ENCODE measurements around the gene VSTM1.
A peak's percentile ranks its signal among the peaks of the same experiment; 100 is the strongest.
"Not testable (repeated sequence)": the region's sequence is repeated elsewhere in the genome, so short reads cannot be mapped to it uniquely, and the experiment has no call there.

The VSTM1 gene

DNA sequence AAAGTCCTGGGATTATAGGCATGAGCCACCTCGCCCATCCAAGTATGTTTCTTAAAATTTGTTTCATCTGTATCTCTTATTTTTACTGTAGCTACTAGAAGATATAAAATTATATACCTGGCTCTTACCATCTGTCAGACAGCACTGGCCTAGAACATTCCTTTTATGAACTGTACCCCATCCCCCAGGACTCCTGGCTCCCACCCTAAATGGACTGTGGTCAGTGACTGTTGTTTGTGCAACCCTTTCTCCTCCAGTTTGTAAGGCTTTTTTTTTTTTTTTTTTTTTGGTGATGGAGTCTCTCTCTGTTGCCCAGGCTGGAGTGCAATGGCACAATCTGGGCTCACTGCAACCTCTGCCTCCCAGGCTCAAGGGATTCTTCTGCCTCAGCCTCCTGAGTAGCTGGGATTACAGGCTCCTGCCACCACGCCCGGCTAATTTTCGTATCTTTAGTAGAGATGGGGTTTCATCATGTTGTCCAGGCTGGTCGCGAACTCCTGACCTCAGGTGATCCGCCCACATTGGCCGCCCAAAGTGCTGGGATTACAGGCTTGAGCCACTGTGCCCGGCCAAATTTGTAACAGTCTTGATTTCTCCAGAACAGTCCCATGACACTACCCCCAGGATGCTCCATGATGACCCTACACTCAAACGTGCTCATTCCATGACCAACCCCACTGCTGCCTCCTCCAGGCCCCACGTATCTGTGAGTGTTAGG is 41.5 kb upstream of the VSTM1 start:
- Histone ChIP-seq H3K4me2 (ENCODE audit: low read depth, low read length) (no peak overlapping the region), H3K79me2 (ENCODE audit: low read length) (peaks cover 31% of the 10 kb centered on the region), H3F3A (ENCODE audit: insufficient read depth, low read length) (no peaks in the 10 kb centered on the region), H4K20me1 (ENCODE audit: insufficient read depth, low read length) (no peaks in the 10 kb centered on the region), H3K4me3 (ENCODE audit: low read length) (no peak overlapping the region), H3K9me3 (replicated peaks; ENCODE audit: insufficient read depth, low read length) (no peaks in the 10 kb centered on the region), H3K9me2 (replicated peaks; ENCODE audit: insufficient read depth, low read length) (no peaks in the 10 kb centered on the region), H3K4me1 (ENCODE audit: low read length) (no peaks in the 10 kb centered on the region), H3K9ac (ENCODE audit: low read length) (no peak overlapping the region), H3K27me3 (replicated peaks; ENCODE audit: insufficient read depth, low read length) (peaks cover 7% of the 10 kb centered on the region; the same call in 1 of the 2 replicates), H2AFZ (ENCODE audit: low read length) (no peak overlapping the region), H3K36me3 (replicated peaks; ENCODE audit: insufficient read depth, low read length) (no peaks in the 10 kb centered on the region), H3K27ac (ENCODE audit: low read length) (no peak overlapping the region)
- DNase-seq: no peak
- TF ChIP-seq EZH2phosphoT487 (IDR thresholded peaks at IDR 0.05; ENCODE audit: low read length) (no peak), EZH2 (optimal IDR thresholded peaks at IDR 0.05; ENCODE audit: low read depth, low read length) (no peak)

DNA sequence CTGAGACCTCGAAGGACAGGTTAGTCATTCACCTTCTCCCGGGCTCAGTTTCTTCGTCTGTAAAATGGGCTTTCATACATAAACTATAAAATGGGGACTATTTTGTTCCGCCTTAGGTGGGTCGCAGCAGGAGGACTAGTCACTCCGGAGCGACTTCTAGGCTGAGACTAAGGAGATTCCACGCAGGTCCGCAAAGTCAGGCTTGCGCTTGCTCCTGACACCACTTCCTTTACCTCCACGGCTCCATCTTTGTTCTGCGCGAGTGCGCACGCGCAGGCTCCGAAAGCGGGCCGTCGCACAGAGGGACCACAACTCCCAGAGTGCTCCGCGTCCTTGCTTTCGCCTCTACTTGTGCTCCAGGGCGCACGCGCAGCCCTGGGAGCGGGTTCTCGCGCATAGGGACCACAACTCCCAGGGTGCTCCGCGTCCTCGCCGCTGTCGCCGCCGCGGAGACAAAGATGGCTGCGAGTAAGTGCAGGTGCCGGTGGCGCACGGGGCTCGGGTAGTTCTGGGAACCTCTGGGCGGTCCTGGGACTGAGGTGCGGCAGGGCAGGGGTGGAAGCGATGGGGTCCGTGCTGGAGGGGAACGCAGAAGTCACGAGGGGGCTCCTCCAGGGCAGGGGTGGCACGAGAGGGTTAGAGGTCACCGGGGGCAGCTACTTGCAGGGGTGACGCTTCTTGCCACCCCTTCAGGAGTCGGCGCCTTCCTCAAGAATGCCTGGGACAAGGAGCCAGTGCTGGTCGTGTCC is 38.9 kb upstream of the VSTM1 start, which contains the start of gene NDUFA3:
TSS of gene NDUFA3 (plus strand) at position 435 of the 749 bp plus-strand sequence. CDS start at position 459, 24 bp downstream.
- Histone ChIP-seq H3K79me2 (ENCODE audit: low read length) (peaks cover 31% of the 10 kb centered on the region), H3K27me3 (replicated peaks; ENCODE audit: insufficient read depth, low read length) (peaks cover 13% of the 10 kb centered on the region), H2AFZ (ENCODE audit: low read length) (peak within 1 kb of the TSS; percentile 82), H3K4me2 (ENCODE audit: low read depth, low read length) (peak within 1 kb of the TSS; percentile 97), H3K36me3 (replicated peaks; ENCODE audit: insufficient read depth, low read length) (no peaks in the 10 kb centered on the region), H3K9me3 (replicated peaks; ENCODE audit: insufficient read depth, low read length) (no peaks in the 10 kb centered on the region), H3K9ac (ENCODE audit: low read length) (peak within 1 kb of the TSS; percentile 77), H3F3A (ENCODE audit: insufficient read depth, low read length) (no peaks in the 10 kb centered on the region), H4K20me1 (ENCODE audit: insufficient read depth, low read length) (no peaks in the 10 kb centered on the region), H3K27ac (ENCODE audit: low read length) (no peak within 1 kb of the TSS), H3K4me1 (ENCODE audit: low read length) (no peaks in the 10 kb centered on the region), H3K4me3 (ENCODE audit: low read length) (peak within 1 kb of the TSS; percentile 92), H3K9me2 (replicated peaks; ENCODE audit: insufficient read depth, low read length) (no peaks in the 10 kb centered on the region)
- DNase-seq: peak; percentile 99
- no peak for TF ChIP-seq EZH2 (optimal IDR thresholded peaks at IDR 0.05; ENCODE audit: low read depth, low read length)
- TF ChIP-seq EZH2phosphoT487 (IDR thresholded peaks at IDR 0.05; ENCODE audit: low read length): no peak
- TF ChIP-seq, protein P1, sequence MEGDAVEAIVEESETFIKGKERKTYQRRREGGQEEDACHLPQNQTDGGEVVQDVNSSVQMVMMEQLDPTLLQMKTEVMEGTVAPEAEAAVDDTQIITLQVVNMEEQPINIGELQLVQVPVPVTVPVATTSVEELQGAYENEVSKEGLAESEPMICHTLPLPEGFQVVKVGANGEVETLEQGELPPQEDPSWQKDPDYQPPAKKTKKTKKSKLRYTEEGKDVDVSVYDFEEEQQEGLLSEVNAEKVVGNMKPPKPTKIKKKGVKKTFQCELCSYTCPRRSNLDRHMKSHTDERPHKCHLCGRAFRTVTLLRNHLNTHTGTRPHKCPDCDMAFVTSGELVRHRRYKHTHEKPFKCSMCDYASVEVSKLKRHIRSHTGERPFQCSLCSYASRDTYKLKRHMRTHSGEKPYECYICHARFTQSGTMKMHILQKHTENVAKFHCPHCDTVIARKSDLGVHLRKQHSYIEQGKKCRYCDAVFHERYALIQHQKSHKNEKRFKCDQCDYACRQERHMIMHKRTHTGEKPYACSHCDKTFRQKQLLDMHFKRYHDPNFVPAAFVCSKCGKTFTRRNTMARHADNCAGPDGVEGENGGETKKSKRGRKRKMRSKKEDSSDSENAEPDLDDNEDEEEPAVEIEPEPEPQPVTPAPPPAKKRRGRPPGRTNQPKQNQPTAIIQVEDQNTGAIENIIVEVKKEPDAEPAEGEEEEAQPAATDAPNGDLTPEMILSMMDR (IDR thresholded peaks at IDR 0.05; ENCODE audit: low read length): no peak

DNA sequence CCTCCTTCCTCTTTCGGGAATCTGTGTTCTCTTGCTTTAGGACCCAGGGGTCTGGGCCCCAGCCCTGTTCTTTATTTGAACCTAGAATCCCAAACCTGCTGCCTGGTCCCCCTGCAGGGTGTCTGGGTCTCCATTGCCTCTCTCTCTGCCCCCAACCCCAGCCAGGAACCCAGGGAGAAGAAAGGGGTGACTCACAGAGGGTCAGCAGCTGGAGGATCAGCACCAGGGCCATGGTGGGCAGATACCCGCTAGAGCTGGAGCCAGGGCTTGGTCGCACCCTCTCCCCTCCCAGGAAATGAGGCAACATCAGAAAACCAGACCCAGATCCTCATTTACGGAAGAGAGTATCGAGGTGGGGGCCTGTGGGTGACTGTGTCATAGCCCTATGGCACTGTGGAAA is 36.9 kb upstream of the VSTM1 start, which contains the start of gene OSCAR:
TSS of gene OSCAR (minus strand) at position 243 of the 400 bp plus-strand sequence. CDS start at position 232, 11 bp downstream.
- TF ChIP-seq EZH2 (optimal IDR thresholded peaks at IDR 0.05; ENCODE audit: low read depth, low read length): no peak
- TF ChIP-seq, protein P1 (IDR thresholded peaks at IDR 0.05; ENCODE audit: low read length): no peak
- no peak for TF ChIP-seq EZH2phosphoT487 (IDR thresholded peaks at IDR 0.05; ENCODE audit: low read length)
- no peaks in the 10 kb centered on the region for H3K36me3 ChIP-seq (replicated peaks; ENCODE audit: insufficient read depth, low read length)
- H2AFZ ChIP-seq (ENCODE audit: low read length): no peak within 1 kb of the TSS
- no peak within 1 kb of the TSS for H3K9ac ChIP-seq (ENCODE audit: low read length)
- H4K20me1 ChIP-seq (ENCODE audit: insufficient read depth, low read length): no peaks in the 10 kb centered on the region
- H3K4me2 ChIP-seq (ENCODE audit: low read depth, low read length): no peak within 1 kb of the TSS
- DNase-seq: no peak
- no peaks in the 10 kb centered on the region for H3K4me1 ChIP-seq (ENCODE audit: low read length)
- H3K27ac ChIP-seq (ENCODE audit: low read length): no peak within 1 kb of the TSS
- no peak within 1 kb of the TSS for H3K4me3 ChIP-seq (ENCODE audit: low read length)
- no peaks in the 10 kb centered on the region for H3K9me3 ChIP-seq (replicated peaks; ENCODE audit: insufficient read depth, low read length)
- no peaks in the 10 kb centered on the region for H3F3A ChIP-seq (ENCODE audit: insufficient read depth, low read length)
- H3K27me3 ChIP-seq (replicated peaks; ENCODE audit: insufficient read depth, low read length): peaks cover 22% of the 10 kb centered on the region
- H3K9me2 ChIP-seq (replicated peaks; ENCODE audit: insufficient read depth, low read length): no peaks in the 10 kb centered on the region
- H3K79me2 ChIP-seq (ENCODE audit: low read length): peaks cover 28% of the 10 kb centered on the region

DNA sequence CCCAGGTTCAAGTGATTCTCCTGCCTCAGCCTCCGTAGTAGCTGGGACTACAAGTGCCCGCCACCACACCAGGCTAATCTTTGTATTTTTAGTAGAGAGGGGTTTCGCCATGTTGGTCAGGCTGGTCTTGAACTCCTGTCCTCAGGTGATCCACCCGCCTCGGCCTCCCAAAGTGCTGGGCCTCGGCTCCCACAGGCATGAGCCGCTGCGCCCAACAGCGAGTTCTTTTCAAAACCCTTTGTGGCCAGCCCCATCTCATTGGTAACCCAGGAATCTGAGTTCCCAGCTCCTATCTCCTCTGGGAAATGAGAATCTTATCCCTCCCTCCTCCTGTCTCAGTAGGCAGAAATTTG is 36.2 kb upstream of the VSTM1 start:
- H2AFZ ChIP-seq (ENCODE audit: low read length); H3K4me2 ChIP-seq (ENCODE audit: low read depth, low read length); H3K9me2 ChIP-seq (replicated peaks; ENCODE audit: insufficient read depth, low read length); H3K9me3 ChIP-seq (replicated peaks; ENCODE audit: insufficient read depth, low read length); H4K20me1 ChIP-seq (ENCODE audit: insufficient read depth, low read length); H3K4me1 ChIP-seq (ENCODE audit: low read length); H3F3A ChIP-seq (ENCODE audit: insufficient read depth, low read length); H3K4me3 ChIP-seq (ENCODE audit: low read length); DNase-seq; H3K9ac ChIP-seq (ENCODE audit: low read length); H3K36me3 ChIP-seq (replicated peaks; ENCODE audit: insufficient read depth, low read length); H3K27ac ChIP-seq (ENCODE audit: low read length): not testable (repeated sequence)
- Histone ChIP-seq H3K79me2 (ENCODE audit: low read length) (peaks cover 22% of the 10 kb centered on the region), H3K27me3 (replicated peaks; ENCODE audit: insufficient read depth, low read length) (peaks cover 22% of the 10 kb centered on the region)
